Measurements from ENCODE around the gene DTX3. TPM values are rescaled to one million over a fixed set of nuclear protein-coding genes. Genes with fewer than 3 reads are reported as not detected.
"Not testable (repeated sequence)": the region's sequence is repeated elsewhere in the genome, so short reads cannot be mapped to it uniquely, and the experiment has no call there.

The DTX3 gene
- total and polyA plus RNA-seq, 7 experiments from 2014 or later = 5.3 to 42.5 (median 25.5) TPM

GRCh38 chr12:57656408-57656807, 51.8 kb downstream of the DTX3 start:
- H3K36me3 Mint-ChIP-seq; H3K9me3 ChIP-seq (ENCODE audit: control insufficient read depth in 2 of 3, low read length in 3 of 3); intact Hi-C loops (cut with micrococcal nuclease); POLR2A ChIA-PET; H3K4me3 ChIP-seq (ENCODE audit: low read length); ATAC-seq; H3K36me3 ChIP-seq (ENCODE audit: control insufficient read depth in 2 of 3, insufficient read depth in 3 of 3, low read length in 3 of 3); H3K4me1 ChIP-seq (ENCODE audit: control insufficient read depth in 2 of 2, insufficient read depth in 2 of 2, low read length in 2 of 2); H3K4me3 Mint-ChIP-seq; H3K27me3 Mint-ChIP-seq; DNase-seq; H3K27ac Mint-ChIP-seq; H3K27me3 ChIP-seq (ENCODE audit: control insufficient read depth in 2 of 2, insufficient read depth in 2 of 2, low read length in 2 of 2); H3K27ac ChIP-seq (ENCODE audit: low read depth, low read length); H3K4me1 Mint-ChIP-seq: not testable (repeated sequence)
- CTCF ChIA-PET = interaction anchor here (0.6 kb wide), 1 partner anchor 249 kb away, joined by 3 read pairs; no protein-coding TSS in a partner anchor
- peaks cover 0 to 22% (median 4%) of the 10 kb centered on the region in 11 donors for H3K9me3 Mint-ChIP-seq

- Histone ChIP-seq H3K27ac (ENCODE audit: low read depth, low read length) (no peak overlapping the region), H3K4me1 (ENCODE audit: control insufficient read depth in 2 of 2, insufficient read depth in 2 of 2, low read length in 2 of 2) (no peaks in the 10 kb centered on the region), H3K4me3 (ENCODE audit: low read length) (no peak overlapping the region), H3K36me3 (ENCODE audit: control insufficient read depth in 2 of 3, insufficient read depth in 3 of 3, low read length in 3 of 3) (no peaks in the 10 kb centered on the region), H3K9me3 (ENCODE audit: control insufficient read depth in 2 of 3, low read length in 3 of 3) (no peaks in the 10 kb centered on the region), H3K27me3 (ENCODE audit: control insufficient read depth in 2 of 2, insufficient read depth in 2 of 2, low read length in 2 of 2) (no peaks in the 10 kb centered on the region)
- ATAC-seq (no peak), DNase-seq (no peak)
- Mint-ChIP-seq H3K4me3 (no peak overlapping the region), H3K4me1 (no peaks in the 10 kb centered on the region), H3K36me3 (peaks cover 0 to 3% (median 1%) of the 10 kb centered on the region in 5 donors), H3K27me3 (peaks cover 0 to 8% (median 4%) of the 10 kb centered on the region in 5 donors), H3K9me3 (peaks cover 0 to 21% (median 7%) of the 10 kb centered on the region in 11 donors), H3K27ac (no peak overlapping the region)
- ChIA-PET CTCF (no interaction called here), POLR2A (no interaction called here)
- intact Hi-C loops (cut with micrococcal nuclease) = no loop called here
These were observed 53.1 kb downstream of the DTX3 start for GRCh38 chr12:57657744-57658143.

- Mint-ChIP-seq H3K4me3 (no peak overlapping the region), H3K27me3 (peaks cover 0 to 7% (median 4%) of the 10 kb centered on the region in 5 donors), H3K27ac (no peak overlapping the region), H3K4me1 (no peaks in the 10 kb centered on the region), H3K9me3 (peaks cover 0 to 16% (median 5%) of the 10 kb centered on the region in 11 donors), H3K36me3 (peaks cover 0 to 3% (median 1%) of the 10 kb centered on the region in 5 donors)
- Histone ChIP-seq H3K27ac (ENCODE audit: low read depth, low read length) (no peak overlapping the region), H3K4me3 (ENCODE audit: low read length) (no peak overlapping the region), H3K36me3 (ENCODE audit: control insufficient read depth in 2 of 3, insufficient read depth in 3 of 3, low read length in 3 of 3) (no peaks in the 10 kb centered on the region), H3K27me3 (ENCODE audit: control insufficient read depth in 2 of 2, insufficient read depth in 2 of 2, low read length in 2 of 2) (no peaks in the 10 kb centered on the region), H3K4me1 (ENCODE audit: control insufficient read depth in 2 of 2, insufficient read depth in 2 of 2, low read length in 2 of 2) (no peaks in the 10 kb centered on the region), H3K9me3 (ENCODE audit: control insufficient read depth in 2 of 3, low read length in 3 of 3) (no peaks in the 10 kb centered on the region)
- ChIA-PET POLR2A (no interaction called here), CTCF (no interaction called here)
- no peak for ATAC-seq
- intact Hi-C loops (cut with micrococcal nuclease) = no loop called here
- no peak for DNase-seq
These were observed 54.3 kb downstream of the DTX3 start for GRCh38 chr12:57658890-57659289.

Other genes with a start within 250 kb of the DTX3 start
- 100 to 1,000 TPM in 4 of 5 experiments, 10 to 100 TPM in 1; 74.9 to 145 (median 120) TPM for gene R3HDM2, start 173.8 kb upstream of the DTX3 start, total RNA-seq
- gene R3HDM2, start 173.8 kb upstream of the DTX3 start, polyA plus RNA-seq = 10 to 100 TPM; 13.7 to 25.8 TPM
- under 1 TPM in 1 of 5 experiments, not detected in 4; 0.16 TPM for gene INHBC, start 170.0 kb upstream of the DTX3 start, total RNA-seq
- gene INHBC, start 170.0 kb upstream of the DTX3 start, polyA plus RNA-seq = not detected
- gene INHBE, start 149.5 kb upstream of the DTX3 start, total RNA-seq = under 1 TPM in 1 of 5 experiments, not detected in 4; 0.12 TPM
- gene INHBE, start 149.5 kb upstream of the DTX3 start, polyA plus RNA-seq = not detected
- gene GLI1, start 145.0 kb upstream of the DTX3 start, total RNA-seq = 1 to 10 TPM in 2 of 5 experiments, under 1 TPM in 3; 0.39 to 1.4 (median 0.45) TPM
- not detected for gene GLI1, start 145.0 kb upstream of the DTX3 start, polyA plus RNA-seq
- 100 to 1,000 TPM; 201 to 366 (median 347) TPM for gene ARHGAP9, start 125.0 kb upstream of the DTX3 start, total RNA-seq
- 100 to 1,000 TPM; 198 to 283 TPM for gene ARHGAP9, start 125.0 kb upstream of the DTX3 start, polyA plus RNA-seq
- 100 to 1,000 TPM; 178 to 229 (median 197) TPM for gene MARS1, start 116.8 kb upstream of the DTX3 start, total RNA-seq
- 100 to 1,000 TPM in 1 of 2 donors, 10 to 100 TPM in 1; 86.0 to 118 TPM for gene MARS1, start 116.8 kb upstream of the DTX3 start, polyA plus RNA-seq
- gene DDIT3, start 84.3 kb upstream of the DTX3 start, total RNA-seq = 100 to 1,000 TPM in 1 of 5 experiments, 10 to 100 TPM in 4; 19.6 to 124 (median 51.6) TPM
- 10 to 100 TPM; 15.9 to 23.1 TPM for gene DDIT3, start 84.3 kb upstream of the DTX3 start, polyA plus RNA-seq
- gene MBD6, start 82.0 kb upstream of the DTX3 start, total RNA-seq = 100 to 1,000 TPM in 4 of 5 experiments, 10 to 100 TPM in 1; 85.2 to 127 (median 120) TPM
- 1 to 10 TPM in 1 of 2 donors, under 1 TPM in 1; 0.50 to 1.0 TPM for gene MBD6, start 82.0 kb upstream of the DTX3 start, polyA plus RNA-seq
- 10 to 100 TPM; 52.1 to 78.8 (median 63.0) TPM for gene DCTN2, start 57.6 kb upstream of the DTX3 start, total RNA-seq
- 10 to 100 TPM; 53.9 to 78.8 TPM for gene DCTN2, start 57.6 kb upstream of the DTX3 start, polyA plus RNA-seq
- 1 to 10 TPM in 4 of 5 experiments, under 1 TPM in 1; 0.95 to 1.7 (median 1.0) TPM for gene KIF5A, start 54.8 kb upstream of the DTX3 start, total RNA-seq
- gene KIF5A, start 54.8 kb upstream of the DTX3 start, polyA plus RNA-seq = under 1 TPM; 0.06 to 0.09 TPM
- gene PIP4K2C, start 13.6 kb upstream of the DTX3 start, total RNA-seq = 10 to 100 TPM; 20.1 to 29.7 (median 21.9) TPM
- gene PIP4K2C, start 13.6 kb upstream of the DTX3 start, polyA plus RNA-seq = 10 to 100 TPM; 18.5 to 29.7 TPM
- gene ARHGEF25, start 6.6 kb downstream of the DTX3 start, total RNA-seq = 1 to 10 TPM in 1 of 5 experiments, under 1 TPM in 4; 0.29 to 1.2 (median 0.84) TPM
- not detected for gene ARHGEF25, start 6.6 kb downstream of the DTX3 start, polyA plus RNA-seq
- gene B4GALNT1, start 28.4 kb downstream of the DTX3 start, total RNA-seq = 1 to 10 TPM in 1 of 5 experiments, not detected in 4; 1.4 TPM
- gene B4GALNT1, start 28.4 kb downstream of the DTX3 start, polyA plus RNA-seq = not detected
- 100 to 1,000 TPM; 139 to 175 (median 171) TPM for gene OS9, start 89.3 kb downstream of the DTX3 start, total RNA-seq
- 10 to 100 TPM; 59.5 to 70.6 TPM for gene OS9, start 89.3 kb downstream of the DTX3 start, polyA plus RNA-seq
- 10 to 100 TPM; 33.9 to 66.7 (median 60.4) TPM for gene AGAP2, start 133.9 kb downstream of the DTX3 start, total RNA-seq
- gene AGAP2, start 133.9 kb downstream of the DTX3 start, polyA plus RNA-seq = 1 to 10 TPM; 3.0 to 6.0 TPM
- 10 to 100 TPM; 12.3 to 23.9 (median 20.3) TPM for gene TSPAN31, start 140.2 kb downstream of the DTX3 start, total RNA-seq
- 10 to 100 TPM; 50.1 to 50.5 TPM for gene TSPAN31, start 140.2 kb downstream of the DTX3 start, polyA plus RNA-seq
- gene CDK4, start 147.5 kb downstream of the DTX3 start, total RNA-seq = 100 to 1,000 TPM in 1 of 5 experiments, 10 to 100 TPM in 4; 23.8 to 108 (median 42.9) TPM
- gene CDK4, start 147.5 kb downstream of the DTX3 start, polyA plus RNA-seq = 100 to 1,000 TPM in 1 of 2 donors, 10 to 100 TPM in 1; 77.6 to 105 TPM
- 10 to 100 TPM; 27.8 to 61.7 (median 44.4) TPM for gene MARCHF9, start 150.3 kb downstream of the DTX3 start, total RNA-seq
- 1 to 10 TPM; 3.2 to 6.6 TPM for gene MARCHF9, start 150.3 kb downstream of the DTX3 start, polyA plus RNA-seq
- gene CYP27B1, start 162.3 kb downstream of the DTX3 start, total RNA-seq = 1 to 10 TPM in 4 of 5 experiments, under 1 TPM in 1; 0.97 to 2.6 (median 1.7) TPM
- under 1 TPM in 1 of 2 donors, not detected in 1; 0.20 TPM for gene CYP27B1, start 162.3 kb downstream of the DTX3 start, polyA plus RNA-seq
- gene METTL1, start 167.3 kb downstream of the DTX3 start, total RNA-seq = 10 to 100 TPM; 11.8 to 30.9 (median 16.0) TPM
- gene METTL1, start 167.3 kb downstream of the DTX3 start, polyA plus RNA-seq = 10 to 100 TPM; 13.1 to 20.5 TPM
- 1 to 10 TPM; 1.4 to 5.0 (median 2.1) TPM for gene EEF1AKMT3, start 167.8 kb downstream of the DTX3 start, total RNA-seq
- gene EEF1AKMT3, start 167.8 kb downstream of the DTX3 start, polyA plus RNA-seq = 1 to 10 TPM; 3.0 to 3.2 TPM
- 10 to 100 TPM; 17.8 to 34.9 (median 22.3) TPM for gene TSFM, start 178.0 kb downstream of the DTX3 start, total RNA-seq
- gene TSFM, start 178.0 kb downstream of the DTX3 start, polyA plus RNA-seq = 10 to 100 TPM; 26.4 to 30.0 TPM
- gene AVIL, start 213.9 kb downstream of the DTX3 start, total RNA-seq = 10 to 100 TPM in 2 of 5 experiments, 1 to 10 TPM in 3; 1.7 to 20.3 (median 8.2) TPM
- under 1 TPM; 0.17 to 0.32 TPM for gene AVIL, start 213.9 kb downstream of the DTX3 start, polyA plus RNA-seq
- gene CTDSP2, start 241.9 kb downstream of the DTX3 start, total RNA-seq = 100 to 1,000 TPM; 124 to 295 (median 145) TPM
- gene CTDSP2, start 241.9 kb downstream of the DTX3 start, polyA plus RNA-seq = 100 to 1,000 TPM in 1 of 2 donors, 10 to 100 TPM in 1; 86.9 to 110 TPM

All from naive thymus-derived CD4-positive, alpha-beta T cell (primary cell).